ENCODE results near the gene PRR36. TPM values are rescaled to one million over a fixed set of nuclear protein-coding genes. Genes with fewer than 3 reads are reported as not detected.

The PRR36 gene
- total and polyA plus RNA-seq, 7 donors = under 0.01 to 0.23 TPM; not detected in 5

DNA sequence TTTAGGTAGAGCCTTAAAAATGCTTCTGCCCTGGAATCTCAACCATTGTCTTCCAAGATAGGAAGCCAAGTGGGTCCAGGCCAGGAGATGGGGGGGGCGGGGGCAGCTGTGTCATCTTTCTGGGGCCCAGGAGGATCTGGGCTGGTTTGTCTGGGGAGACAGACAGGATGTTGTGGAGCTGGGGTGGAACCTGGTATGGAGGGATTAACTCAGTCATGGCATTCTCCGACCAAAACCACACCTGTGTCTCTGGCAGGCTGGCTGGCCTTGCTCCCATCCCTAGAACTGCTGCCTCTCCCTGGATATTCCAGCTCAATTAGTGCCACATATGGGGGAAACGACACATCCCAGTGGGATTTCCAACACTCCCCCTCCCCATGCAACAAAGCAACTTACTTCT lies 26.7 kb upstream of the PRR36 start:
- intact Hi-C loops (cut with DNase I) = loop anchor here (5.0 kb wide), 1 partner anchor 34 kb away; no protein-coding TSS in a partner anchor
- TF ChIP-seq CTCF (IDR thresholded peaks at IDR 0.05) = no peak
- 85 to 86% methylated on average over 3 of the region's 3 CpGs for WGBS, 2 donors

GRCh38 chr19:7900401-7900870 lies 26.2 kb upstream of the PRR36 start:
- no peaks in the 10 kb centered on the region for H3K36me3 ChIP-seq
- no peak overlapping the region for H3K27ac ChIP-seq
- 87 to 91% methylated on average over 21 of the region's 21 CpGs for WGBS, 2 donors
- intact Hi-C loops (cut with DNase I) = loop anchor here (5.0 kb wide), 1 partner anchor 33 kb away; no protein-coding TSS in a partner anchor
- peaks cover 0 to 23% (median 20%) of the 10 kb centered on the region in 4 donors for H3K4me1 ChIP-seq
- no peak for DNase-seq
- H3K9me3 ChIP-seq = no peaks in the 10 kb centered on the region
- H3K27me3 ChIP-seq = peaks cover 0 to 3% (median 0%) of the 10 kb centered on the region in 3 donors
- TF ChIP-seq POLR2AphosphoS5 (IDR thresholded peaks at IDR 0.05) = no peak
- TF ChIP-seq EP300 (IDR thresholded peaks at IDR 0.05) = no peak
- TF ChIP-seq POLR2A (IDR thresholded peaks at IDR 0.05) = no peak
- TF ChIP-seq CTCF (IDR thresholded peaks at IDR 0.05) = no peak
- no peak overlapping the region for H3K4me3 ChIP-seq

More for the DNA sequence above, 26.7 kb upstream of the PRR36 start:
- no peak for DNase-seq
- Histone ChIP-seq H3K36me3 (peaks cover 0 to 4% (median 3%) of the 10 kb centered on the region in 4 donors), H3K27me3 (no peaks in the 10 kb centered on the region), H3K4me3 (no peak overlapping the region), H3K4me1 (peaks cover 0 to 28% (median 25%) of the 10 kb centered on the region in 4 donors), H3K27ac (no peak overlapping the region), H3K9me3 (no peaks in the 10 kb centered on the region)

GRCh38 chr19:7899751-7900378 lies 25.7 kb upstream of the PRR36 start:
- Histone ChIP-seq H3K9me3 (no peaks in the 10 kb centered on the region), H3K36me3 (no peaks in the 10 kb centered on the region), H3K4me3 (no peak overlapping the region), H3K27ac (no peak overlapping the region), H3K27me3 (peaks cover 0 to 9% (median 4%) of the 10 kb centered on the region in 3 donors), H3K4me1 (peaks cover 0 to 17% (median 15%) of the 10 kb centered on the region in 4 donors)
- no peak for DNase-seq
- WGBS, 2 donors = 94 to 95% methylated on average over 34 of the region's 34 CpGs
- intact Hi-C loops (cut with DNase I) = loop anchor here (5.0 kb wide), 1 partner anchor 33 kb away; no protein-coding TSS in a partner anchor
- TF ChIP-seq POLR2A (IDR thresholded peaks at IDR 0.05) = no peak
- no peak for TF ChIP-seq CTCF (IDR thresholded peaks at IDR 0.05)
- TF ChIP-seq EP300 (IDR thresholded peaks at IDR 0.05) = no peak
- TF ChIP-seq POLR2AphosphoS5 (IDR thresholded peaks at IDR 0.05) = no peak

- no peak for DNase-seq
- 92 to 97% methylated on average over 16 of the region's 16 CpGs for whole genome bisulfite sequencing, 2 donors
- intact Hi-C loops (cut with DNase I) = no loop called here
- H3K27ac ChIP-seq = no peak overlapping the region
- no peaks in the 10 kb centered on the region for H3K9me3 ChIP-seq
- peaks cover 0 to 18% (median 12%) of the 10 kb centered on the region in 3 donors for H3K27me3 ChIP-seq
- H3K4me3 ChIP-seq = no peak overlapping the region
- peaks cover 0 to 9% (median 9%) of the 10 kb centered on the region in 4 donors for H3K4me1 ChIP-seq
- H3K36me3 ChIP-seq = no peaks in the 10 kb centered on the region
- TF ChIP-seq EP300 (IDR thresholded peaks at IDR 0.05) (no peak), POLR2A (IDR thresholded peaks at IDR 0.05) (no peak), POLR2AphosphoS5 (IDR thresholded peaks at IDR 0.05) (no peak), CTCF (IDR thresholded peaks at IDR 0.05) (no peak)
Measured at GRCh38 chr19:7898967-7899366, 24.8 kb upstream of the PRR36 start.

All from sigmoid colon (tissue), 7 donors.